Islet precursor cell (in vitro differentiated cells): ENCODE results near the gene MPC2.
"Not testable (repeated sequence)": the region's sequence is repeated elsewhere in the genome, so short reads cannot be mapped to it uniquely, and the experiment has no call there.

Experiments used
- DNase-seq: peaks from one replicate; pipeline ENCODE4 v3.0.0-alpha.2; 2018

The MPC2 gene

GRCh38 chr1:167904652-167905130 lies 32.2 kb downstream of the MPC2 start:
- peak; percentile 68 for DNase-seq

- no peak for DNase-seq
Observed at GRCh38 chr1:167900907-167901306, 36.0 kb downstream of the MPC2 start.

GRCh38 chr1:167899253-167899681 lies 37.6 kb downstream of the MPC2 start:
- no peak for DNase-seq

GRCh38 chr1:167898578-167899222 lies 38.2 kb downstream of the MPC2 start:
- DNase-seq, result no peak

- no peak for DNase-seq
Observed at GRCh38 chr1:167893798-167894197, 43.1 kb downstream of the MPC2 start.

GRCh38 chr1:167890400-167890799 lies 46.5 kb downstream of the MPC2 start:
- DNase-seq, result no peak

- DNase-seq, result not testable (repeated sequence)
Observed at GRCh38 chr1:167887187-167887586, 49.7 kb downstream of the MPC2 start.

GRCh38 chr1:167882376-167882775 lies 54.5 kb downstream of the MPC2 start:
- no peak for DNase-seq

GRCh38 chr1:167881786-167882185 lies 55.1 kb downstream of the MPC2 start:
- no peak for DNase-seq

- no peak for DNase-seq
Observed at GRCh38 chr1:167881069-167881468, 55.8 kb downstream of the MPC2 start.

GRCh38 chr1:167880580-167881021 lies 56.3 kb downstream of the MPC2 start:
- DNase-seq, result no peak

- no peak for DNase-seq
Observed at GRCh38 chr1:167879508-167879907, 57.4 kb downstream of the MPC2 start.

GRCh38 chr1:167878372-167879160 lies 58.3 kb downstream of the MPC2 start:
- DNase-seq, result no peak

GRCh38 chr1:167876597-167877175 lies 60.2 kb downstream of the MPC2 start:
- no peak for DNase-seq

GRCh38 chr1:167871331-167871730 lies 65.5 kb downstream of the MPC2 start:
- no peak for DNase-seq

- peak; percentile 64 for DNase-seq
Observed at GRCh38 chr1:167869157-167870001, 67.5 kb downstream of the MPC2 start.

GRCh38 chr1:167866739-167867414 lies 70.0 kb downstream of the MPC2 start:
- not testable (repeated sequence) for DNase-seq
